Measurements from ENCODE around the gene CNTN6.

The CNTN6 gene

DNA sequence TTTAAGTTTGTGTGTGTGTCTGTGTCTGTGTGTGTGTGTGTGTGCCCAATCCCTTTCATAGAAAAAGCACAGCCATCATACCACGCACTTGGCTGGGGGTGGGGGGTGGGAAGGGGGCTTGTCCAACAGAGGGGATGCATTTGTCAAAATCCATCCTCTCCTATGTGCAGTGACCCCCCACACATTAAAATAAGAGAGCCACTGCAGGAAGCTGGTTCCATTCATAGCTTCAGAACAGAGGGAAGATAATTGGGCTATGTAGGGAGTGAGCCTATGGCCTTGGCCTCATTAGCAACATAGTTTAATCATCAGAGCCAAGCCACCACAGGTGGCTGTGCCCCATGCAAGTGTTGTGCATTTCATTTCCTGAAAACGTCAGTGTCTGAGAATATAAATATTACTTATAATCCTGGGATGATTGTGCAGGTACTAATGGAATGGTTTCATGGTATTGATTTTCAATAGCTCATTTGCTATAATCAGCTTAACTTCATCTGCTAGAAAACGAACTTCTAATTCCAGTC, 330.8 kb downstream of the CNTN6 start:
- DNase-seq (ENCODE audit: low read depth) = no peak

DNA sequence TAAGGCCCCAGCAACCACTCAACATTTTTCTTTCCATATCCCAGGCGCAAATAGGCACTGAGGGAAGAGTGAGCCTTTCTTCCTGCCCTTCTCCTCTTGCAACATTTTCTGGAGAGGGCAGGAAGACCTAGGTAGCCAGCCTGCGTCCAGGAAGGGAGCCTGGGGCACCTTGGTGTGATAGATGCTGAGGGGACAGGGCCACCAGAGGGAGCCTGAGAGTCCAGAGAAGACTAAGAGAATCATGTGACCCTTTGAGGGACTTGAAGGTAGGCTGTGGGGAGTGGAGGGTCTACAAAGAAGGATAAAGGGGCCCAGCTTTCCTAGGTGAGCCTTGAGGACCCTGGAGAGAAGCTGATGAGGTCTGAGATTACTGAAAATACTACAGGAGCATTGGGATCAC, 346.6 kb downstream of the CNTN6 start:
- no peak for DNase-seq (ENCODE audit: low read depth)

DNA sequence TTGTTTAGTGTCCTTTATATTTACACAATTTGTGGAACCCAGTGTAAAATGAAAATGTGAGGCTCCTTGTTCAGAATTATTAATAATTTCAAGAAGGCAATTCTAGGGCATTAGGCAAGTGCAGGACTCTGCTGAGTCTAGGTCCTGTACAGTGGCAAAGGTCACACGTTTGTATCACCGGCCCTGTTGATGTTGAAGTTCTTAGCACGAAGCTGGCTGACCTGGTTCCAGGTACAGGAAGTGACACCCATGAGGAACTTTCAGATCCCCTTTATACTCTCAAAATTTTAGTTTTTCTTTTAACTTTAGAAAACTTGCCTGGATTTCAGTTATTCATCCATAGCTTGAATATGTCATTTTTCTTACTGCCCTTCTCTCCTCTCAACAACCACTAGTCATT, 349.4 kb downstream of the CNTN6 start:
- DNase-seq (ENCODE audit: low read depth) = no peak

DNA sequence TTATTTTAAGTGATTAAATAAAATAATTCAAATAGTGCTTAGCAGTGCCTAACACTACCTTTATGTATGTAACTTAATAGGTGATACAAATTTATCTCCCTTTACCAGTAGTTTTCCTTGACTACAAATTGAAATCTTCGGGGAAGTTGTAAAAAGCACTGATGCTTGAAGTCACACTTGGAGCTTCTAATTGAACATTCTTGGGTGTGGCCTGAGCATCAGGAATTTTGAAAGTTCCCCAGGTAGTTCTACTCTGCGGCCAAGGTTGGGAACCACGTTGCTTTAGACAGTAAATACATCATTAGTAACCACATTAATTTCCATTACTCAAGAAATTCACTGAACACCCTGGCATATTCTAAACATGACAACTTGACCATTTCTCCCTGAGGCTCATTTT, 351.4 kb downstream of the CNTN6 start:
- no peak for DNase-seq (ENCODE audit: low read depth)

DNA sequence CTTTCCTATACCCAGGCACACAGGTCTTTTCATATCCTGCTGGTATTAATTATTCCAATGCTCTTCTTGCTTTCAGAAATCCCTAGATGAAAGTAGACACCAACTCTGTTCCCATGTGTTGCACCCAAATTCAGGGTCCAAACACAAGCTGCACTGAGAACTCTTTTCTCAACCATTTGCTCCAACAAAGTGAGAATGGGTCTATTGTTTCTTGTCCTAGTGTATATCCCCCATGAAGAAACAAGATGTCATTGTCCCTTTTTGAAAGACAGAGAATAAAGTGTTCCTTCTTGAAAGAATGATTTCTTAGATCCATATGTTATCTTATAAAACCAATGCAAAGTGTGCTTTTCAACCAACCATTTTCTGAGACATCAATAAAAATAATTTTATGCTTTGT, 353.7 kb downstream of the CNTN6 start:
- no peak for DNase-seq (ENCODE audit: low read depth)

DNA sequence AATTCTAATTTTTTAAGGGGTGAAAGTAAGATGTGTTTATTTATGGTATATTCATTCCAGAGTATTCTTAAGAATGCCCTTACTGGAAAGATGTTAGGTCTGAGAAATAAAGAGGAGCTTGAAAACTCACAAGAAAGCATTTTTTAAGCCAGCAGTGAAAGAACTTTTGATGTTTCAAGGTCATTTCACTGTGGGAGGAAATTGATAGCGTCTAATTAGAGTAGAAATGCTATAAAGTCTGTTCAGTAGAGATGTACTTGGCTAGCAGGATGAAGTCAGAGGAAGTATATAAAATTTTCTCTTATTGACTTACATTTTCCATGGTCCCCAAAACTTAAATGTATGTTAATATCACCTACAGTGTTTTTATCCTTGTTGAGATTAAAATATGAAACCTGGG, 354.6 kb downstream of the CNTN6 start:
- no peak for DNase-seq (ENCODE audit: low read depth)

DNA sequence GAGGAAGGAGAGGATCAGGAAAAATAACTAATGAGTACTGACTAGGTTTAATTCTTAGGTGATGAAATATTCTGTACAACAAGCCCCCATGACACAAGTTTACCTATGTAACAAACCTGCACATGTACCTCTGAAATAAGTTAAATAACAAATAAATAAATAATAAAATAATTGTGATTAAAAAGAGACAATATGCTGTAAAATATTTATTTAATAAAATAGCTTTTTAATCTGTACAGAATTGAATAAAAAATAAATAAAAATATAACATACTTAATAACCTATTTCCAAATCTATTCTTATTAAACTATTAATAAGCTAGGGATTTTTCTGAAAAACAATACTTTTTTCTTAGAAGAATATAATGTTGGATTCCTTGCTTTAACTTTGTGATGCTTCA, 355.6 kb downstream of the CNTN6 start:
- no peak for DNase-seq (ENCODE audit: low read depth)
